Cardiac fibroblast (primary cell): ENCODE data around the gene LRRC56.

Experiments used
- DNase-seq, 2 donors: peaks; one replicate each; pipeline versions ENCODE4 v3.0.0 to v3.0.0-alpha.2; 2010; ENCODE audit warnings: low read depth in 2 of 2
- H3K4me3 ChIP-seq, 2 donors: replicated peaks in 1 of 2; 1 replicate in 1 of 2; 2 replicates in 1 of 2; pipeline ENCODE4 v1.5.1; 2011; ENCODE audit warnings: low read depth in 2 of 2, low read length in 2 of 2, mild to moderate bottlenecking in 2 of 2, moderate library complexity in 1 of 2
- CTCF ChIP-seq: IDR thresholded peaks from one replicate; pipeline ENCODE4 v1.5.1; 2011; ENCODE audit warnings: low read depth, mild to moderate bottlenecking, low read length, inconsistent platforms

LRRC56 gene

GRCh38 chr11:553083-553987, 16.0 kb downstream of the LRRC56 start:
- no peak overlapping the region for H3K4me3 ChIP-seq
- TF ChIP-seq CTCF = no peak
- no peak for DNase-seq

GRCh38 chr11:553988-554340, 16.6 kb downstream of the LRRC56 start:
- DNase-seq = no peak
- H3K4me3 ChIP-seq = no peak overlapping the region
- no peak for TF ChIP-seq CTCF

- peak; percentile 52 for TF ChIP-seq CTCF
- no peak overlapping the region for H3K4me3 ChIP-seq
- peak; percentile 34 to 38 for DNase-seq
Measured at GRCh38 chr11:554428-555226, 17.3 kb downstream of the LRRC56 start.

- H3K4me3 ChIP-seq = no peak overlapping the region
- no peak for TF ChIP-seq CTCF
- no peak for DNase-seq
Measured at GRCh38 chr11:555227-555779, 18.0 kb downstream of the LRRC56 start.

- no peak for TF ChIP-seq CTCF
- DNase-seq = no peak
- no peak overlapping the region for H3K4me3 ChIP-seq
Measured at GRCh38 chr11:555780-556661, 18.7 kb downstream of the LRRC56 start.

- H3K4me3 ChIP-seq = no peak overlapping the region
- no peak for DNase-seq
- TF ChIP-seq CTCF = no peak
Measured at GRCh38 chr11:556662-557256, 19.4 kb downstream of the LRRC56 start.
